ENCODE measurements around the gene ABI1.

ABI1 gene

DNA sequence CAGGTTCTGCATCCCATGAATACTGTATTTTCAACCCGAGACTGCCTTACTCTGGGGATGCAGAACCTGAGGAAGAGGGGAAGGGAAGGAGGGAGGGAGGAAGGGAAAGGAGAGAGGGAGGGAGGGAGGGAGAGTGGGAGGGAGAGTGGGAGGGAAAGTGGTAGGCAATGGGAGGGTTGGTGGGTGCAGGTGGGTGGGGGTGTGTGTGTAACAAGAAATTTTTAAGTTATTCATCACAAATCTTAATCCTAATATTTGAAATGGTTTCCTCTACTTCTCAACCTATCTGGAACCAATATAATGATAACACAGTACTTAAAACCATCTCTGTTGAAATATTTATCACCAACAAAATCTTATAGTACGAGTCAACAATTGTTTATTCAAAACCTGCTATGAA lies 95.2 kb downstream of the ABI1 start:
- no peak for DNase-seq

DNA sequence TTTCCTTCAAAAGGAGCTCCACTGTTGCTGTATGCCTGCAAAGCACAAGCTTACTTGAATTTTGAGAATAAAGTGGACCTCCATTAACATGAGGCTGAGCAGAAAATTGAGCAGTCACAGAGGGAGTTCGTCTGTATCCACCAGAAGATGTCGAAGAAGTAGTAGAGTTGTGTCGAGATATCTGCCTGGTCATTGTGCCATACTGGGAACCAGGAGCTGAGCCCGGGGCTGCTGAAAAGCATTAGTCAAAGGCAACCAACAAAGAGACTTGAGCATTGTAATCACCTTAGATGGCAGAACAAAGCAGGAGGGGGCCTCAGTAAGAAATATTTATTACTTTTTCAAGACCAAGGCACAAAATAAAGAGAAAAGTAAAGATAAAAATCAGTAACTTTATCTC lies 101.8 kb downstream of the ABI1 start:
- DNase-seq = no peak

DNA sequence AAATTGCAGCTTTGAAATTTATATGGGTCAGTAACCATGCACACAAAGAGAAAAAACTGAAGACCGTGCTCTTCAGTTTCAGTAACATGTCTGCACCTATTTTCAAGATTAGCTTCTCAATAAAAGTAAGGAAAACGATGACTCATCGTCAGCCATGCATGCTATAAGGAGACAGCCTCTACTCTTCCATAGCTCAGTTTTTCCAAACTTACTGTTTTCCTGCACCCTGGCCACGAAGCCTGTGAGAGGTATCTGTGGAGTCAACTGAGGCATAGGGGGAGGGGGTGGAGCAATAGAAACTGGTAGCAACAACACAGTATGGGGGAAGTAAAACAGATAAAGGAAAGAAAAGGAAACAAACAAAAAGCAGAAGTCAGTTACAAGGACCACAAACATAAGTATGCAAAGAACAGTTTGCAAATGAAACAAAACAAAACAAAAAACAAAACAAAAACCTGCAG lies 105.3 kb downstream of the ABI1 start:
- no peak for DNase-seq

DNA sequence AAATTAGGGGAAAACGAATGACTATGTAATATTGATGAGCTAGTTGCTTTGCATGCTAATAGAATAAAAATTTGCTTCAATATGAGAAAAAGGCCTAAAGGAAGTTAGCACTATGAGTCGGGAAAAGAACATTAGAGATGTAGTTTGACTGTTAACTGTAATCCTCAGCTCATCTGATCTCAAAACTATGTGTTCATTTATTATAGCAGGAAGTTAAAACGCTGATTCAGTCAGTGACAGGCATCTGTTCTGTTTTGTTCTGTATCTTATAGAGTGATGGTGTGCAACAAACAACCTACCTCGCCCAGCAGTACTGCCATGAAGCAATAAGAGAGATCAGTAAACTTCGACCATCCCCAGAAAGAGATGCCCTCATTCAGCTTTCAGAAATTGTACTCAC lies 114.7 kb downstream of the ABI1 start:
- DNase-seq = no peak

DNA sequence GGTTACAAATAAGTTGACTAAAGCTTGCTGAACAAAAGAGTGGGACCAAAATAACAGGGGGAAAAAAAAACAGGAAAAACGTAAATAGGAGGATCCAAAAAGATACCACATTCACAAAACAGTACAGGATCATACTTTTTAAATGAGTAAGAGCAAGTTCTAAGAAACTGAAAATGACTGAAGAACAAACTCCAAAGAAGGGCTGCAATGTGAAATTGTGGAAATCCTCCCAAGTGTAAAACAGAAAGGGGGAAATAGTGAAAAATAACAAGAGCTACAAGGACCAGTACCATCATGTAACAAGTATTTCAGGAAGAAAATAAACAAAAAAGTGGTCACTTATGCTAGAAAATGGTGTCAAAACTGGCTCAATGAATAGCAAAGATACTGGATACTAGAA lies 116.9 kb downstream of the ABI1 start:
- DNase-seq = no peak

DNA sequence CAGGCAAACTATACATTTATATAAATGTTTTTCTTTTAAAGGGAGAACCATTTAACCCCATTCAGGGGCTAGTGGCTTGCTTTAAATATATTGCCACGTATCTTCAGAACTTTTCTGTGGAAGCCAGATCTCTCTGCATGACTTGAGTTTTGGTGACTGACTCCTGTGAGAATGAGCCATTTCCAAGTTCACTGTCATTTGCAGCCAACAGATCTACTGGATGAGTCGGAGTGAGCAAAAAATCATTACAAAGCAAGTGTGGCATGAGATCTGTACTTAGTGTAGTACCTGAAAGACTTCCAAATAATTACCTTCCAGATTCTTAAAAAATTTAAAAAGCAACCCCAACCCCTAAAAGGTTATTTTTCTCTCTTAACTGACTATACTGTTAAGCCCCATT lies 117.7 kb downstream of the ABI1 start:
- no peak for DNase-seq

DNA sequence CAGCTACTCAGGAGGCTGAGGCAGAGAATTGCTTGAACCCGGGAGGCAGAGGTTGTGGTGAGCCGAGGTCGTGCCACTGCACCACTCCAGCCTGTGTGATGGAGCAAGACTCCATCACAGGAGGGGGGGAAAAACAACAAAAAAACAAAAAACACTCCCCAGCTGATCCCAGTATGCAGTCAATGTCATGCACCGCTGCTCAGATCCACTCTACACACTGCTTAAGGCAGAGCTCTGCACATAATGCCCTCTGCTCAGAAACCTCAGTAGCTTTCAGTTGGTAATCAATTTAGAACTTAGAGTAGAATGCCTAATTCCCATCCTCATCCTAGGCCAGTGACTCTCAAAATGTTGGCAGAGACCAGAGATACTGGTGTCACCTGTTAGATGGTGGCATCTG lies 119.4 kb downstream of the ABI1 start:
- no peak for DNase-seq

DNA sequence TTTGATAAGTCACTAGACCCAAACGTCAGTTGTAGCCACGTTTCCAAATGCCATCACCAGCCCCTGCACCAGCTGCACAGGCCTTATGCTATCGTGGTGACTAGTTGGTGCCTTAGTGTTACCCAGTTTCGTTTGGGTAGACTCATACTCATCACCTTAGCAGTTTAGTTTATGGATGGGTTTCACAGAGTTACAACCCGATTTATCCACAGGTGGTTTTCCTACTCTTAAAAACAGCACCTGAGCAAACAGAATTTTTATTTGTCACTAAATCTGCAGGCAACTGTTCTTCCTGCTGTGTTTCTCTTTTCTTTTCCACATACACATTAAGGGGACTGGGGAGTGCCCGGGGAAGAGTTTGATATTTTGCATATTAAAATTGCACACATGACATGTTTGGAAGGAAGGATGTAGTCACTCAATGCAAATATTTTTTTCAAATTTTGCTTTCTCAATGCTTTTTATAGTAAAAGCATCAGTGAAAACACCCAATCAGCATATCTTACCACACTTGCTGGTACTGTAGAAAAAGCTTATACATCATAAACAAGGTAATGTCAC lies 121.6 kb downstream of the ABI1 start:
- peak in 2 of 3 experiments; percentile 15 to 70 for DNase-seq

DNA sequence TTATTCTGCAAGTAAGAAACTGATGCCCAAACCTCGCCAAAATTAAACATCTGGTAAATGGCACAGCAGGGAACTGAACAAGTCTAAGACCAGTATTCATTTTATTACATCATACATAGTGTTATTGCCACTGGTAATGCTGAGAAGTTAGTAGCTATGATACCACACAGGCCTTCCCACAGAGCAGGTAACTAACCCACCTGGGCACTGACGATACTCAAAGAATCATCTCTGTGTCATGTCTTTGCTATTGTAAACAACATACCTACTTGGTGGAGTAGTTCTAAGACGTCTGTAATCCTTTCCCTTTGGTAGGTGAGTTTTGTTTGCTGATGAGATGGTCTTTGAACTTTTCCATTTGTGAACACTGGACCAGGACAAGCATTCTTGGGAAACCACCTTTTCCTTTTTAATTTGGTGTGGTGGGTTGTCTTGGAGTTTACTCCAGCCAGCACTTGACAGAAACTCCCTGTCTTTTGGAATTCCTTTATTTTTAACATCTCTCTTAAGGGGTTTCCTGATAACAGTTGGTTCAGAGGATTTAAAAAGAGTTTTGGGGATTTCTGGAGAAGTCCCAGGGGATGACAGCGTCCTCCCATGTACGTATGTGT lies 122.4 kb downstream of the ABI1 start:
- no peak for DNase-seq

DNA sequence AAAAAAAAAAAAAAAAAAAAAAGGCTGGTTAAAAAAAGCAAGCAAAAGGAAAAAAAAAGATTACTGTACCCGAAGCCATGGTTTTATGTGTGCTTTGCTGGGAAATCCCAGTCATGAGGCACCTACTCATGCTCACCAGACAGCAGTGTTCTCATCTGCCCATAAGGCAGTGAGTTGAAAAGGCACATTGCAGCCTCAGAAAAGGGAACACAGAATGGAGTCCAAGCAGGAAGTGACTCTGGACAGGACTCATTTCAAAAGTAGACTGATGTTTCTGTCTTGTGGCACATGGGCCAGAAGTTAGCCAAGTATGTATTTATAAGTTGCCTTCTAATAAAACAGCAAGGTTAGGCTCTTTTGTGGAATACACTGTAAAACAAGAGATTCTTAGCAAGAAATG lies 123.0 kb downstream of the ABI1 start:
- DNase-seq = no peak

DNA sequence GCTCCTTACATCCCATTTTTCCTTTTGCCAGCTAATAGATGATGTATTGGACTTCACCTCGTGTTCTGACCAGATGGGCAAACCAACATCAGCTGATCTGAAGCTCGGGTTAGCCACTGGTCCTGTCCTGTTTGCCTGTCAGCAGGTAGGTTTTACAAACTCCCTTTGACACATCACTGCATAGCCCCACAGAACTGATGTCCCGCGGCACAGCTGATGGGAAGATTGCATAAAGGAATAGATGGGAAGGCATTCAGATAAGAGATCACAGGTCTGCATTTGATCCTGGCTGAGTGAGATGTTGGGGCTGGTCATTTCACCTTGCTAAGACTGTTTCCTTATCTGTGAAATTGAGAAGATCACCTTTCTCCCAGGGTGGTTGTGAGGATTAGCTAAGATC lies 125.3 kb downstream of the ABI1 start:
- DNase-seq = no peak

DNA sequence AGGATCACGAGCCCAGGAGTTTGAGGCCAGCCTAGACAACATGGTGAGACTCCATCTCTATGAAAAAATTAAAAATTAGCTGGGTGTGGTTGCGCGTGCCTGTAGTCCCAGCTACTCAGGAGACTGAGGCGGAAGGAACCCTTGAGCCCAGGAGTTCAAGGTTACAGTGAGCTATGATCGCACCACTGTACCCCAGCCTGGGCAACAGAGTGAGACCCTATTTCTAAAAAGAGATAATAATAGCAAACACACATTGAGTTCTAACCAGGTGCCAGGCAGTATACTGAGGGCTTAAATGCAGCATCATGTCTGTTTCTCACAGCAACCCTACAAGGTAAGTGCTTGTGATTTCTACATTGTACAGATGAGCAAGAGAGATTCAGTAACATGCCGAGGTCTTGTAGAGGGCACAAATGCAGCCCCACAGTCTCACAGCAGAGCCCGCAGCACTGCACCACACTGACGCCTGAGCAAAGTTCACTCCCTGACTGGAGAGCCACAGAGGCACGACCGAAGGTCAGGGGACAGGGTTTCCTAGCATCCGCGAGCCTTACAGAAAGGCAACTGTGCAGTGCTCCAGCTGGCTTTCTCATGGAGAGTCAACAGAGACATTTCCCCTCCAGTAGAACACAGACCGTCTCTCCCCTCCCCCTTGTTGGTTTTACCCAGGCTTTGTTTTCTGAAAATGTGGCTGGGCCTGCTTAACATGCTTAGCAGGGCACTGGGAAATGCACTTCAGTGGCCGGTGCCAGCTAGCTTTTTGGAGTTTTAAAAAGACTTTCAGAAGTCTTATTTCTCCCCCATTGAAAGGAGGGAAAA lies 126.8 kb downstream of the ABI1 start:
- DNase-seq = peak in 2 of 3 experiments; percentile 67 to 82

DNA sequence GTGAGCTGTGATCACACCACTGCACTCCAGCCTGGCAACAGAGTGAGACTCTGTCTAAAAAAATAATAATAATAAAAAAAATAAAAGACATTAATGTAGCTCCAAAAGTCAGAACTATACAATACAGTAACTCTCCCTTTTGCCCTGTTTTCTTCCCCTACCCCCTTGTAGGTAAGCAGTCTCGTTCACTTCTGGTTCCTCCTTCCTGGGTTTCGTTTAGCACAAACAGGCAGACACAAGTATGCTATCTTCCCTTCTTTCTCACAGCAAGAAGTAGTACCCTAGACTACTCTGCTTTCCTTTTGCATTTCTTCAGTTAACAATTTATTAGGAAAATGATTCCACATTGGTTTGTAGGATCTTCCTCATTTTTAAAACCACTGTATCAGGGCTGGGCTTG lies 130.2 kb downstream of the ABI1 start:
- DNase-seq = no peak

DNA sequence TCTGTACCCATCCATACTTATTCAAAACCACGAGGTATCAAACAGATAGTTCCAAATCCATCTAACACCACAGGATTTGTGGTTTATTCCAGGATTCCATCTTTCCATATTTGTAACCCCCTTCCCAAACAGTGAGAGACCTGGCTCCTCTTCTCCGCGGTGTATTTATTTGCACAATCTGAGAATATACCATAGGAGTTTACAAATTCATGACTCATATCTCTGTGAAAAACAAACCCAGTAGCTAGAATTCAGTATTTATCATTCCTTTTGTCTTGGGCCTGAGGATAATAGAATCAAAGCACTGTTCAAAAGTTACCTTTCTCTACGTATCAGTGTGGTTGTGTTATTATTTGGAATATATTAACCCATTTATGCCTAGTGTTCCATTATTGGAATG lies 131.4 kb downstream of the ABI1 start:
- DNase-seq = no peak

DNA sequence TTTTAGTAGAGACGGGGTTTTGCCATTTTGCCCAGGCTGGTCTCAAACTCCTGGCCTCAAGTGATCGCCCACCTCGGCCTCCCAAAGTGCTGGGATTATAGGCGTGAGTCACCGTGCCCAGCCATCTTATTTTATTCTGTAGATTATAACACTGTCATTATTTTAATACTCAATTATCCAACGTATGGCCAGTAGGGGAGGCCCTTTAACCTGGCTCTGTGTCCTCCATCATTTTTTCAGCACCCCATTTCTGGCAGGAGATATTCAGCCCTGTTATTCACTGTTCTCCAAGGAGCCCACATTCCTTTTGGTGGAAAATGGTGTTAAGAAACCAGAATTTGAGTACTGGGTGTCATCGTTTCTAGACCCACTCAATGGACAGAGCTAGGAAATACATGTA lies 131.8 kb downstream of the ABI1 start:
- no peak for DNase-seq

DNA sequence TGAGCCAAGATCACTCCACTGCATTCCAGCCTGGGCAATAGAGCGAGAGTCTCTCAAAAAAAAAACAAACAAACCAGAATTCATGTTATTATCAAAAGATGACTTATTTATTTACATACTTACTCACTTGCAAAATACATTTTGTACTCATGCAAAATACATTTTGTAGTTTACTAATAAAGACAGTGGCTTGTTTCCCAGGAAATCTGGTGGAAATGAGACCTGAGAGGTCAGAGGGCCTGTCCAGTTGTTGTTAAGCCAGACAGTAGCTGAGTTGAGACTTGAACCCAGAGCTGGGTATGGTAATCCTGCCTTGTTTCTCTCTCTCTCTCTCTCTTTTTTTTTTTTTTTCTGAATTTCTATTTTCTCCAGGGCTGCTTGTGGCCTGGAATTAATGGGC lies 133.8 kb downstream of the ABI1 start:
- no peak for DNase-seq

DNA sequence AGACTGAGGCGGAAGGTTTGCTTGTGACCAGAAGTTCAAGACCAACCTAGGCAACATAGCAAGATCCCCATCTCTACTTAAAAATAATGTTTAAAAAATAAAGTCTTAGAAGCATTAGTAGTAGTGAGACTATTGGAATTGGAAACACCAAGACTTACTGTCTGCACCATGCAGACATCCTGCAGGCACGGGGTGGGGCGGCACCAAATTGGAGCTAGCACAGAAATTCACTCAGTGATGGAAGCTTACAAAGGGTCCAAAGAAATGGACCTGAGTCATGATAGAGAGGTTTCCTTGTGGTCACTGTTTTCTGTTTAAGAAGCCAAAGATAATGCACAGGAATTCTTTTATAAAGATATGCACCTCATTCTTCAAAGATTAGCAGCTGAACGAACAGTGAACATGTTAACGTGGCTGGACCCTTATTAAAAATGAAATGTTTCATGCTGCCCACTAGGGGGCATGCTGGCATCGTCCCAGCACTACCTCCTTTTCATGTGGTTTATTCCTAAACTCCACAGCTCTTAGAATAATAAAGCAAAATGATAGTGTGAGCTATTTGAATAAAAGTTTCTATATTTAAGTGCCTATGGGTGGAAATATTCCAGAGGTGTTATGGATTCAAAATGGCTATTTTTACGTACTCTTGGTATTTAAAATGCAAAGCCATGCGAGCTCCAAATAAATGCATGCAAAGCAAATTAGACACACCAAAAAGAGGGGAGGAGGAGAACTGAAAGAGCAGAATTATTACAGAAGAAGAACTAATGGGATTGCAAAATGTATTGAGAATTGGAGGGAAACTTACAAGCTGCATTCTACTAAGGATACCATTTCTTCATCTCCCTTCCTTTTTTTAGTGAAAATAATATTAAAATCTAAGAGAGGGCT lies 134.7 kb downstream of the ABI1 start:
- peak in 2 of 3 experiments; percentile 7 to 60 for DNase-seq

DNA sequence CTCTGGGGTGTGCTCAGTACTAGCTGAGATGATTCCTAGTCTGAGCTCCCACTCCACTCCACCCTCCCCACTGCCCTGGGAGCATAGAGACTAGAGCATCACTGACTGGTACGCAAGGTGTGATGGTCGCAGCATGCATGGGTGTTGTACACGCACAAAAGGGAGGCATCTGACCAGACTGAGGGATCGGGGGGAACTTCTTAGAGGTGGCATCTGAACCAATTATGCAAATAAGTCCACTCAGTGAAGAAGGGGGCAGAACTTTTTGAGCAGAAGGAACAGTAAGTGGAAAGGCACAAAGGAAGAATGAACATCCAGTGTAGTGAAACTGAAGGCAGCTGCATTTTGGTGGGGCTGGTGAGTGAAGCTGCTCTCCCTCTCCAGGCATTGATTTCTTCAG lies 137.7 kb downstream of the ABI1 start:
- no peak for DNase-seq

DNA sequence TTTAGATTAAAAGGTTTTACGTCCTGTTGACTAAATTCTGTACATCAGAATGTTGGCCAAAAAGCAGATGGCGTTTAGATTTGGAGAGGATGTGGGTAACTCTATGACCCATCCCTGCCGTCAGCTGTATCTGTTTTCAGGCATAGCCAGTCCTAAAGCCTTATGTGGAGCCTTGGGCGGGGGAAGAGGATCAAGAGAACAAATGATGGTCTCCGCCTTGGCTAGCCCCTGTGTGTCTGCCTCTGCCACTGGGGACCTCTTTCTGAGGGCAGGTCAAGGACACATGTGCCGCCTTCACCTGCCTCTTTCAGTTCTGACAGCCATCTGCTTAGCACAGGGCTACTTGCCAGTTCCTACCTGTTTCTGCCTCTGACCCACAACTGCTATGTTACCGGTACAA lies 139.2 kb downstream of the ABI1 start:
- DNase-seq = no peak

DNA sequence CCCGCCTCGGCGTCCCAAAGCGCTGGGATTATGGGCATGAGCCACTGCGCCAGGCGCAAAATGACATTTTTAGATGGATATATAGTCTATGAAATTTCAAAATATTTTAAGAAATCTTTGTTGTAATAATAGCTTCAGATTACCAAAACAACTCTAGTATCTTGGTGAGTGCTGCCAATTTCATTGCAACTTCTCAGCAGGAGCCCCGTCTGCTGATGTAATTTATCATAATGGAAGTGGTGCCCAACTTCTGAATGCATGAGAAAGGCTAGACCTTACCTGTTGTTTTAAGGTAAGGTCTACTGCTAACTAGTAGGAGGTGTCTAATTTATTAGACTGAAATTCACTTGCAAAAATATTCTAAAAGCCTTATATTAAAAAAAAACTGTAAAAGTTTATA lies 143.3 kb downstream of the ABI1 start:
- no peak for DNase-seq

DNA sequence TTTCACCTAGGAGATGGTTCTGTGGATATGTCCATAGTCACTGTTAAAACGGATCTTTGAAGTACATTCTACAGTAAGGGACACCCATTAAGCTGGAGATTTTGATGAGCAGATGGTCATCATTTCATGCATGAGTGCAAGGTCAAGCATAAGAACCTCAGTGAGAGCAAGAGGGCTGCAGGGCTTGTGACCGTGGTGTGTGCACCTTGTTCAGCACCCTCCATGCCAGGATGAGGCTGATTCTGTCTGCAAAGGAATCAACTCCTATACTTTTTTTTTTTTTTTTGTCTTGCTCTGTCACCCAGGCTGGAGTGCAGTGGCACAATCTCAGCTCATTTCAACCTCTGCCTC lies 145.6 kb downstream of the ABI1 start:
- no peak for DNase-seq

DNA sequence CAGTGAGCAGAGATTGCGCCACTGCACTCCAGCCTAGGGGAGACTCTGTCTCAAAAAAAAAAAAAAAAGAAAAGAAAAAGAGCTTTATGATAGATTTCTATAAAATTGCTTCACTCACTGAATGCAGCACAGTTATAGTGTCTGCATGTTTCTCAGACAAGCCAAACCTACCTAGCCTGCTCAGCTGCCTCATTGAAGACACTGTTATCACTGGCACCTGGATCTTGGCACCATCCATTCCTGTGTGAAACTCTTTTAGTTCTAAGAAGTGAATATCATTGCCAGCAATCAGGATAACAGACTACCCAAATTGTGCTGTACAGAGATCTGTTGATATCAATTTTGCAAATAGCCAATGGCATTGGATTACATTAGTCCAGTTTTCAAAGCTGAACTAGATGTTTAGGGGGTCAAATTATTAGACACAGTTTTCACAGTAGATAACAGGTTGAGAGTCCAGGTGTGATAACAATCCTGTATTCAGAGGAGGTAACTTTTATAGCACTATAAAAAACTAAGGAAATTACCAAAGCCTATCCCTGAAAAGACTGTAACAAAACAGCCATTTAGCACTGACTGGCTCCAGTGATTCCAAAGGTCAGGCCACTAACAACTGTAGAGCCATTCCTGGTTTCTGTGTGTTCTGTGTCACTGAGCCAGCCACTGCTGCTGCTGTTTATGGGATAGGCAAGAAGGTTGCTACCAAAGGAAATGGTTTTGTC lies 146.2 kb downstream of the ABI1 start:
- DNase-seq = no peak

DNA sequence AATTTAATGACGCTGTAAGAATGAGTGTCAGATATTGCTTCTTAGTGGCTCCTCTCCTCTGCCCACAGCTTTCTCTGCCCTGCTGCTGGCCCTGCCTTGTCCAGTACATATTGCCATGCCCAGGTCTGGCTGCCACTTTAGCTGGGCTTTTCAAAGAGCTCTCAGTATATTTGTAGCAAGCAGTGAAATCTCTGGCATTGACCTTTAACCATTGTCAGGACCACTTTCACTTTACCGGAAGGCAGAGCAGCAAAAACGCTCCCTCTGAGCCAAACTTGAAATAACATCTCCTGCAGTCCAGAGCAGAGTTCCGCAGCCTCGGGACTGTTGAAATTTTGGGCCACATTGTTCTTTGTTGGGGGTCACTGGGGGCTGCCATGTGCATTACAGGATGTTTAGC lies 149.4 kb downstream of the ABI1 start:
- no peak for DNase-seq

All from NCI-H1417 (cell line).